Urothelium cell line (cell line): ENCODE data around the gene AGR3.

Experiments
- DNase-seq: peaks from one replicate; pipeline ENCODE4 v3.0.0; 2011; ENCODE audit warnings: low spot score, mixed read lengths
- FAIRE-seq: peaks from 2 replicates; lab custom pipeline; 2011; peaks lifted over from hg19 to GRCh38; lab: Jason Lieb, UNC

The AGR3 gene

GRCh38 chr7:16881844-16882243 is at the start of gene AGR3:
AGR3 (minus strand) TSS chr7:16881983; CDS start chr7:16878618, 3,365 bp downstream.
- no peak for DNase-seq
- no peak for FAIRE-seq

GRCh38 chr7:16930946-16931345 is 49.2 kb upstream of the AGR3 start:
- DNase-seq, result no peak

GRCh38 chr7:16929146-16929762 is 47.5 kb upstream of the AGR3 start:
- no peak for FAIRE-seq

More at GRCh38 chr7:16930946-16931345, 49.2 kb upstream of the AGR3 start:
- no peak for FAIRE-seq

GRCh38 chr7:16926861-16927260 is 45.1 kb upstream of the AGR3 start:
- FAIRE-seq, result no peak
- no peak for DNase-seq

More at GRCh38 chr7:16929146-16929762, 47.5 kb upstream of the AGR3 start:
- no peak for DNase-seq

- no peak for FAIRE-seq
- DNase-seq, result peak; percentile 39
Observed at GRCh38 chr7:16926283-16926682, 44.5 kb upstream of the AGR3 start.

GRCh38 chr7:16925609-16926008 is 43.8 kb upstream of the AGR3 start:
- FAIRE-seq (no peak), DNase-seq (no peak)

GRCh38 chr7:16923019-16923418 is 41.2 kb upstream of the AGR3 start:
- no peak for FAIRE-seq
- DNase-seq, result no peak

GRCh38 chr7:16921644-16922257 is 40.0 kb upstream of the AGR3 start:
- no peak for FAIRE-seq
- DNase-seq, result no peak

- no peak for FAIRE-seq
- no peak for DNase-seq
Observed at GRCh38 chr7:16921151-16921550, 39.4 kb upstream of the AGR3 start.

- DNase-seq, result no peak
- FAIRE-seq, result no peak
Observed at GRCh38 chr7:16919440-16919839, 37.7 kb upstream of the AGR3 start.

GRCh38 chr7:16918288-16918895 is 36.6 kb upstream of the AGR3 start:
- FAIRE-seq (no peak), DNase-seq (no peak)

GRCh38 chr7:16916738-16917137 is 35.0 kb upstream of the AGR3 start:
- DNase-seq (no peak), FAIRE-seq (no peak)

- DNase-seq (peak; percentile 69), FAIRE-seq (no peak)
Observed at GRCh38 chr7:16916105-16916639, 34.4 kb upstream of the AGR3 start.

GRCh38 chr7:16915405-16915804 is 33.6 kb upstream of the AGR3 start:
- DNase-seq, result peak; percentile 70

GRCh38 chr7:16914771-16915170 is 33.0 kb upstream of the AGR3 start:
- DNase-seq, result no peak
- no peak for FAIRE-seq

More at GRCh38 chr7:16915405-16915804, 33.6 kb upstream of the AGR3 start:
- no peak for FAIRE-seq

GRCh38 chr7:16913643-16914042 is 31.9 kb upstream of the AGR3 start:
- DNase-seq (no peak), FAIRE-seq (no peak)

GRCh38 chr7:16912540-16912939 is 30.8 kb upstream of the AGR3 start:
- FAIRE-seq, result no peak
- DNase-seq, result no peak

GRCh38 chr7:16908561-16908960 is 26.8 kb upstream of the AGR3 start:
- DNase-seq (no peak), FAIRE-seq (no peak)

- DNase-seq, result no peak
- no peak for FAIRE-seq
Observed at GRCh38 chr7:16905300-16906044, 23.7 kb upstream of the AGR3 start.

- no peak for FAIRE-seq
- no peak for DNase-seq
Observed at GRCh38 chr7:16904076-16904475, 22.3 kb upstream of the AGR3 start.

GRCh38 chr7:16900209-16900768 is 18.5 kb upstream of the AGR3 start:
- DNase-seq, result no peak
- FAIRE-seq, result no peak
